GM23248 (cell line): ENCODE data around the gene QRICH2.

Experiments used
- EZH2 ChIP-seq: fragments of 200-600 bp; sonication (generic); IDR thresholded peaks from 2 replicates; pipeline ENCODE4 v1.6.1; 2018; ENCODE audit warnings: antibody characterized with exemption, mild to moderate bottlenecking; ENCODE audit not compliant: insufficient read depth, poor library complexity, severe bottlenecking
- EZH2phosphoT487 ChIP-seq: fragments of 200-600 bp; sonication (generic); IDR thresholded peaks from 2 replicates; pipeline ENCODE4 v1.6.1; 2018; ENCODE audit warnings: antibody characterized with exemption, moderate library complexity, mild to moderate bottlenecking, low read depth; ENCODE audit not compliant: insufficient read depth

DNA sequence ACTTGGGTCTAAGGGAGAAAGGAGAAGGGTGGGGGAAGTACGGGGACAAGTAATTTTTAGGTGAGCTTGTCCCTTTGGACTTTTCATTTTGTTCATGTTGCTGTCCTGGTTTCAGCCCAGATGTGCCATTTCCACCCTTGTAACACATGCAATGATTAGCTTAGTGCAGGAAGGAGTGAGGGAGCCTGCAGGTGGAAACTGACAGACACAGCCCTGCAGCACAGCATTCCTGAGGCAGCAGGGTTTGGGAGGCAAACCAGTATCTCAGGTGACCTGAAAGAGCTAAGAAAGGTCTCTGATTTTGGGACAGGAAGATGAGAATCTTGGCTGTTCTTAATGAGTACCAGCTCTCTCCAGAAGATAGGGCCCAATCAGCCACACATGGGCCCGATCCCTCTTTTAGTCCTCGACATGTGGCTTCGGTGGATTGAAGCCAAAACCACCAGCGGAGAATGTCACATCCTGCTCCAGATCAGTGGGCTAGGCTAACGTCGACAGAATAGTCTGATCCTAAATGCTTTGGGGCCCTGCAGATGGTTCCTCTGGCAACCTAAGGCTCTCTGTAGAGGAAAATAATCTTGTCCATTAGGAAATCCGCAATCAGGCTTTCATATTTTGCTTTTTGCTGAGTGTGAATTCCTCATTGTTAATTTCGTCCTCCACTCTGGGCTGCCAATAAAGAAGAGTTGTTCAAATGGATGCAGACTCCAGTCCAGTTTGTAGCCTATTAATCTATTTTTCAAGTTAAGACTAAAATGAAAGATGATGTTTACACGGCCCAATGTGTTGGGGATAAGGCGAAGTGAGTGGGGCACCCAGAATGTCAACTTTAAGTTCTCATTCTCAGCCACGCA is 64.0 kb downstream of the QRICH2 start:
- no peak for TF ChIP-seq EZH2
- no peak for TF ChIP-seq EZH2phosphoT487
